GM10248 (cell line): ENCODE results near the gene AMBP.

Experiments
- CTCF ChIA-PET: fragments of 300-600 bp; sonication (Branson Sonifier 250); formaldehyde crosslinking; extraction: SDS; loops from one replicate; lab custom pipeline; 2021; ENCODE audit warnings: antibody characterized with exemption; lab: Yijun Ruan, JAX
- POLR2A ChIA-PET: fragments of 350-650 bp; sonication (Branson Sonifier 250); formaldehyde crosslinking; extraction: SDS; loops from one replicate; lab custom pipeline; 2020; ENCODE audit warnings: antibody characterized with exemption; lab: Yijun Ruan, JAX
- DNase-seq: peaks from one replicate; pipeline ENCODE4 v3.0.0; 2012; ENCODE audit errors: extremely low spot score
- CTCF ChIP-seq: IDR thresholded peaks from 2 replicates; pipeline ENCODE4 v1.5.1; 2012; ENCODE audit warnings: mild to moderate bottlenecking, low read depth; ENCODE audit errors: extremely low read depth, missing control alignments, control extremely low read depth

Gene AMBP

GRCh38 chr9:114078781-114079156 is 669 bp upstream of the AMBP start:
- DNase-seq = no peak
- CTCF ChIA-PET = interaction anchor here (1.5 to 3.0 kb wide), 2 partner anchors 14 to 212 kb away, joined by 3 to 11 read pairs; no protein-coding TSS in a partner anchor
- POLR2A ChIA-PET = no interaction called here
- no peak for TF ChIP-seq CTCF

- ChIA-PET POLR2A (no interaction called here), CTCF (interaction anchor here (0.9 to 3.0 kb wide), 3 partner anchors 10 to 227 kb away, joined by 3 to 11 read pairs (median 7); no protein-coding TSS in a partner anchor)
- DNase-seq = no peak
- TF ChIP-seq CTCF = no peak
Observed at GRCh38 chr9:114077162-114077837, 800 bp downstream of the AMBP start.

DNA sequence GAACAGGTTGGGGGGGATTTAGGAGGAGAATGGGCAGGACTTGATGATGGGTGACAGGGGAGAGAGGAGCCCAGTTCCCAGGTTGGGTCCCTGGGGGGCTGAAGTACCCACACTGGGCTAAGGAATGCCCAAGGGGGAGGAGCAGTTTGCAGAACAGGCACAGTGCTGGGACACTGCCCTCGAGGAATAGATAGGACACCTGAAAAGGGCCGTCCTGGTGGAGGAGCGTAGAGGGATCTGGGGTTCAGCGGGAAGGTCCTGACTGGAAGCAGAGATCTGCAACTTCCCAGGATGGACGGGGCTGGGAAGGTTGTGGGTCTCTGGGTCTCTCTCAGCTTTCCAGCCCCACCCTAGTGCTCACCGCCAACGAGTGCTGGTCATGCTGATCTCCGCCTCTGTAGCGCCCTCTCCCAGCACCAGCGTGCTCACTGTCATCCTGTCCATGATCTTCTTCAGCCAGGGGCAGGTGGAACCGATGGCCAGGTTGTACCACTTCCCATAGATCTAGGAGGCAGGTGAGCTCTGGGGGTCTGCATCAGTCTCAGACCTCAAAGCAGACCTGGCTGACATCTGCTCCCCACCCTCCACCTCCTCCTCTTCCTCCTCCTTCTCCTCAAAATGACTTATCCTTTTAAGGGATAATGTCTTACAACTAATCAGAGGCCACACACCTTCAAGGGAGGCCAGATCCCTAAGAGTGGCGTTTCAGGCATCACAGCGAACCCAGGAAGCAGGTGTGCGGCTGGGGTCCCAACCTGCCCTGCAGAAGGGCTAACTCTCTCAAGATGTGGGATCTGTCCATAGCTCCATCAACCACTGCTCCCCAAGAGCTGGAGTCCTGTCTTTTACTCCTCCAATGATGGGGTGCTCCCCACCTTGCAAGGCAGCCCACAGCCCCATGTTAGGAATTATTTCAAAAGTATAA is 1.6 kb downstream of the AMBP start:
- no peak for DNase-seq
- POLR2A ChIA-PET = no interaction called here
- no peak for TF ChIP-seq CTCF
- CTCF ChIA-PET = interaction anchor here (1.9 kb wide), 1 partner anchor 11 kb away, joined by 7 read pairs; no protein-coding TSS in a partner anchor

GRCh38 chr9:114075602-114076001 is 2.5 kb downstream of the AMBP start:
- no peak for TF ChIP-seq CTCF
- POLR2A ChIA-PET = no interaction called here
- DNase-seq = no peak
- CTCF ChIA-PET = interaction anchor here (1.6 to 6.3 kb wide), 2 partner anchors 7 to 216 kb away, joined by 6 to 41 read pairs; no protein-coding TSS in a partner anchor

DNA sequence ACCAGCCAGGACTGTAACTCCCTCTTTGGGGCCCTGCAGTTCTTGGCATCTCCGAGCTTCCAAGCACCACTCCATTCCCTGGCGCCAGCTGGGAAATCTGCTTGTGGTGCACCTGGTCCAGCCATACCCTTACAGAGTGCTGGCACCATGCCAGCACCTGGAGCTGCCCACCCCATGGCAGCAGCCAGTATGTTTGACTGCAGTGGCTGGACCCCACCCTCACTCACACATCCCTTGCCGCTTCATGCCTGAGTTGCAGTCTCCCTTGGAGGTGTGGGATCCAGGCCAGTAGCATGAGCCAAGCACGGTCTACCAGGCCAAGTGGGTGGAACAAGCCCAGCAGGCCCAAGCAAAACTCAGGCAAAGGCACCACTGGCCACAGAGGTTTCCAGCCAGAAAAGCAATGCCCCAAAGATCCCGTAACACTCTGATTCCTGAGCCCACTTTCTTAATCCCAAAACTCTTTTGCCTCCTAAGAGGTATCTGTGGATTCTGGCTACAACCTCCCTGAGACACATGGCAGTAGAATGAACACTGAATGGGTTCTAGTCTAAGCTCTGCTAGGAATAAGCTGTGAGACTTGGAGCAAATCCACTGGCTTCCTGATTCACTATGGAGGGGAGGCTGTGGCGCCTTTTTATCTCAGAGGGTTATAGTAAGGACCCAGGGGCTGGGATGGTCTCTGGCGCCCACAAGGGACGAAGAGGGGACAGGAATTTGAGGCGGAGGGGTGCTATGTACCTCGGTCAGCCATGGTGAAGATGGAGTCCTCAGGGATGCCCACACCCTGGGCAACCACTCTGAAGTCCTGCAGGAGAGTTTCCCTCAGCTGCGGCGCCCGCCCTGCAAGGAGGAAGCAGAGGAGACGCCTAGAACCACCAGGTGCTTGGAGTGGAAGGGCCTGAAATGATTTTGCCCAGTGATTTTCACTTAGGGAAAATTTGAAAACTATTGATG is 5.6 kb downstream of the AMBP start:
- POLR2A ChIA-PET = no interaction called here

More for the DNA sequence above, 5.6 kb downstream of the AMBP start:
- CTCF ChIA-PET = interaction anchor here (1.2 to 6.3 kb wide), 2 partner anchors 10 to 35 kb away, joined by 3 to 41 read pairs; no protein-coding TSS in a partner anchor
- TF ChIP-seq CTCF = no peak
- DNase-seq = no peak
